ENCODE data around the gene SGPP2.
A peak's percentile ranks its signal among the peaks of the same experiment; 100 is the strongest.
"Not testable (repeated sequence)": the region's sequence is repeated elsewhere in the genome, so short reads cannot be mapped to it uniquely, and the experiment has no call there.

Gene SGPP2

GRCh38 chr2:222424276-222424728 is at the start of gene SGPP2:
SGPP2 (plus strand) TSS chr2:222424543; CDS start chr2:222424603, 60 bp downstream.
- peak in 1 of 2 donors; percentile 2 for DNase-seq

DNA sequence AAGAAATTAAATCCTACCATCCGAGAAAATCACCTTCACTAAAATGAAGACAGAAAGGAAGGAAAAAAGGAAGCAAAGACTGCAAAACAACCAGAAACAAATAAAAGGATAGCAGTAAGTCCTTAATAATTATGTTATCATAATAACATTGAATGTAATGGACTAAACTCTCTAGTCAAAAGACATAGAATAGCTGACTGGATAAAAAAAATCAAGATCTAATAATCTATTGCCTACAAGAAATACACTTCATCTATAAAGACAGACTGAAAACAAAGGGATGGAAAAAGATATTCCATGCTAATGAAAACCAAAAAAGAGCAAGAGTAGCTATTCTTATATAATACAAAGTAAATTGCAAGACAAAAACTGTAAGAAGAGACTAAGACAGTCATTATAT is 48.5 kb upstream of the SGPP2 start:
- DNase-seq: no peak

DNA sequence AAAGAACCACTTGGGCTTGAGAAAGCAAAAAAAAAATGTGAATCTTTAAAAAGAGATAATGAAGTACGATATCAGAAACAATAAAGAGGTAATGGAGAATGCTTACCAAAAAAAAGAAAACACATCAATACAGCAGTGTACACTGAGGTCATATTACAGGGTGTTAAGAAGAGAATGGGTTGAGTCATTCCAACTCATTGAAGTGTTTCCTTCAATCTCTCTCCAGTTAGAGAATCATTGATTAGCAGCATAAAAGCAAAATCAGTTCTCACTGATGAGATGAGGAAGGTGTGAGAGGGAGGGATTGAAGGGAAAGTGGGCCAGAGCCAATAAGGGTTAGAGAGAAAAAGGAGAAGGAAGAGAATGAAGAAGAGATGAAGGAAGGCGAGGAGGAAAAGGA is 43.9 kb upstream of the SGPP2 start:
- DNase-seq: no peak

DNA sequence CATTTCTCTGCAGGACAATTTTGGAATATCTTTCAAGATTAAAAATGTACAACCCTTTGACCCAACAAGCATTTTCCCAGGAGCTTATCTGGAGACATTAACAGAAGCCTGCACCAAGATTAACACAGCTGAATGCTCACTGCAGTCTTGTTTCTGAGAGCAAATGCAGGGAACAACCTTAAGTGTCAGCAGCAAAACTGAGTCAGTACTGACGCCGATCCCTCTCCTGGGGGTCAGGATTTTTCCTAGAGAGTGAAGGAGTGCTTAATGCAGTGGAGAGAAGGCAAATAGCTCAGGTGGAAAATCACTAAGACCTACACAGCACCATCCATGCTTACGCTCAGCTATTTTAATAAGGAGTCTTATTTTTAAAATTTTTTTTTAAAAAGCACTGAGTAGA is 42.8 kb upstream of the SGPP2 start:
- DNase-seq: no peak

GRCh38 chr2:222383255-222383654 is 41.1 kb upstream of the SGPP2 start:
- DNase-seq: no peak

DNA sequence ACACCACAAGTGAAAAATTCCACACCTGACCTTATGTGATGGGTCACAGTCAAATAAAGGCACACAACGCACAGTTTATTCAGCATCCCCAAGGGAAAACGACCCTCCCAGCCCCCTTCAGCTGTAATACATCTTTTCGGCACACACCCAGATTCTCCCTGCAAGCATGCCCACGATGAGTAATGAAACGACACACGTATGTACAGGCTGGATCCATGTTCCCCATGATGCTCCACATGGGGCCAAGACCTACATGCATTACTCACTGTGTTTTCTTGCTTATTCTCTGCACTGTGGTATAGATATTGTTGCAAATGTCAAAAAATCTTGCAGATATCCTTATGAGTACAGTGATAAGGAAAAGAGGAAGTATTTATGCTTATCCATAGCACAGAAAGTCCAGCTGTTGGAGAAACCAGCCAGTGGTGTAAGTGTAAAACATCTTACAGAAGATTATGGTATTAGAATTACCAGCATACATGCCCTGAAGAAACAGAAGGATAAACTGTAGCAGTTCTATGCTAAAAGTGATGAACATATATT is 32.5 kb upstream of the SGPP2 start:
- DNase-seq: no peak

- DNase-seq: no peak
These were observed 30.5 kb upstream of the SGPP2 start for GRCh38 chr2:222393733-222394267.

DNA sequence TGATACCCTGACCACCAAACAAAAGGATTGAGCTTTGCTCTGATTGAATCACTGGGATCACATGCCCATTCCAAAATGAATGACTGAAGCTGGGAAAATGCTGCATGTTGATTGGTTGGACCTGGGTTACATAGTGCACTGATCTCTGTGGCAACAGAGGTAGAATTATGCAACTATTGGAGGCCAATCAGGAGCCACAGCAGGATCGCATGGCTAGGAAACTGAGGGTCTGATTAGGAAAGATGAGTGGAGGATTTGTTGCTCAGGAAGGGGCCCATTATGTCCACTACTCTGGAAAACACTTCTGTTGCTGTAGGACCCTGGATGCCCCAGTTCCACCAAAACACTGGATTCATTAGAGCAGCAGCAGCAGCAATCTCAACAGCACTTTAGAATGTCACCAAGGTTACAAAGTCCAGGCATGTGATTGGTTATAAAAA is 25.9 kb upstream of the SGPP2 start:
- DNase-seq: no peak

GRCh38 chr2:222399038-222399783 is 25.1 kb upstream of the SGPP2 start:
- DNase-seq: no peak

- no peak for DNase-seq
These were observed 20.0 kb upstream of the SGPP2 start for GRCh38 chr2:222404151-222404905.

GRCh38 chr2:222408684-222409083 is 15.7 kb upstream of the SGPP2 start:
- DNase-seq: no peak

GRCh38 chr2:222410534-222410933 is 13.8 kb upstream of the SGPP2 start:
- DNase-seq: no peak

DNA sequence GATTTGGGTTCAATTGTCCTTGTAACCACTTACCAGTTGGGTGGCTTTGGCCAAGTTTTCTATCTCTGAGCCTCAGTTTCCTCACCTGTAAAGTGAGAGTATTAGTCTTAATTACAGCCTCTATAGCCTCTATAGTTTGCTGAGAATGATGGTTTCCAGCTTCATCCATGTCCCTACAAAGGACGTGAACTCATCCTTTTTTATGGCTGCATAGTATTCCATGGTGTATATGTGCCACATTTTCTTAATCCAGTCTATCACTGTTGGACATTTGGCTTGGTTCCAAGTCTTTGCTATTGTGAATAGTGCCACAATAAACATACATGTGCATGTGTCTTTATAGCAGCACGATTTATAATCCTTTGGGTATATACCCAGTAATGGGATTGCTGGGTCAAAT is 12.0 kb upstream of the SGPP2 start:
- DNase-seq: not testable (repeated sequence)

- DNase-seq: no peak
These were observed 10.9 kb upstream of the SGPP2 start for GRCh38 chr2:222413295-222413911.

DNA sequence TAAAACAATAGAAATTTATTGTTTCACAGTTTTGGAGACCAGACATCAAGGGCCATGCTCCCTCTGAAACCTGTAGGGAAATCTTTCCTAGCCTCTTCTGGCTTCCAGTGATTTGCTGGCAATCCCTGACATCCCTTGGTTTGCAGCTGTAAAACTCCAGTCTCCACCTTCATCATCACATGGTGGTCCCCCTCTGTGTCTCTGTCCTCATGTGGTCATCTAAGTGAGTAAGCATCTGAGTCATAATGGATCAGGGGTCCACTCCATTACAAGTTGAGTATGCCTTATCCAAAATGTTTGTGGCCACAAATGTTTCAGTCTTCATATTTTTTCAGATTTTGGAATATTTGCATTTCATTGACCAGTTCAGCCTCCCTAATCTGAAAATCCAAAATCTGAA is 5.6 kb upstream of the SGPP2 start:
- DNase-seq: no peak

DNA sequence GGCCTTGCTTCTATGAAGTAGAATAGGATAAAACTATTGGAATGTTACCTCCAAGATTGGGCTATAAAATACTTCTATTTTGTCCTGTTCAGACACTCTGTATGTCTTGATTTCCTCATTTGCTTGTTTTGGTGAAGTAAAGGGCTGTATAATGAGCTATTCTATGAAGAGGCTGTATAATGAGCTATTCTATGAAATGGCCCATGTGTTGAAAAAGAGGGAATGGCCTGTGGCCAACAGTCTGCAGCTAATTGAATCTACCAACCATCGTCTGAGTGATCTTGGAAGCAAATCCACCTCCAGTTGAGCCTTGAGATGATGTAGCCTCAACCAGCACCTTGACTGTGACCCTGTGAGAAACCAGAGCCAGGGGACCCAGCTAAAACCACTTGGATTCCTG is 3.8 kb upstream of the SGPP2 start:
- no peak for DNase-seq

- DNase-seq: no peak
These were observed 2.7 kb upstream of the SGPP2 start for GRCh38 chr2:222421626-222422025.

DNA sequence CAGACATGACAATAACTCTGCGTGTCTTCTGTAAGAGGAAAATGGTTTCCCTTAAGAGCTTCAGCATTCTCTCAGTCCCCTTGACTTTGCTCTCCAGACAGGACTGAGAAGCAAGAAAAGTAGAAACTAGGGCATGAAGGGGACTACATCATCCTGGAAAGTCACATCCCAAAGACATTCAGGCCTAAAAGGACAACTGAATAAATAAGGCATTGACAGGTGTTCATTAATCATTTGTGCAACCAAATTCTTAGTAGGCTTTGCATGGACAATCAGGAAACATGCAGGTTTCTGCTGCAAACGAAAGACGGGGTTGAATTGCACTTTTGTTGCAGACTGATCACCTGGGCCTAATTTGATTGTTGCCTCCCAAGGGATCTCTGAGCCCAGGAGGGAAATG is 1.2 kb upstream of the SGPP2 start:
- no peak for DNase-seq

DNA sequence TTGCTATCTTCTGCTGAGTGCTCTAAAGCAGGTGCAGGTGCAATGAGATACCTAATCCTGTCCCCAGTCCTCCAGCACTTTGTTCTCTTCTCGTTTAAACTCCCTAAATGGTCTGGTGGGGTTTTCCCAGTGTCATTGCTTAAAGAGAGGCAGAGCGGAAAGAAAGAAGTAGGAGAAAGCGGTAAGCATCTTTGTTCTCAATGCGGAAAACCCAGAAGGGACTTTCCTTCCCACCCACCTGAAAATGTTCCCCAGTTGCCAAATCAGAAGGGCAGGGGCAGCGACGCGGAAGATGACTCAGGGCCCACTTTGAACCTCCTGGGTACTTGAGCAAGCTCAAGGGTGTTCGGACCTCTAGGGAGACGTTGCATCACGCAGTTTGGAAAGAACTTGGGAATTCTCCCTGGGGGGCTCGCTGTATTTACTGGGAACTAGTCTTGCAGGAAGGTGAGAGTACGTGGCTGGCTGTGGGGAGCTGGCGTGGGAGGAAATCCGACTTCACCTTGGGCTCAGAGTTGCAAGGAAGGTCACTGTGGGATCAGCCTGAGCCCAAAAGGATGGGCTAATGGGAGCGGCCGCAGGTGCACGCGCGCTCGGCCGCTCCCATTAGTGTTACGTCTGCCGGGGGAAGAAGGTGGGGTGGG is 589 bp upstream of the SGPP2 start:
- peak; percentile 32 to 52 for DNase-seq

DNA sequence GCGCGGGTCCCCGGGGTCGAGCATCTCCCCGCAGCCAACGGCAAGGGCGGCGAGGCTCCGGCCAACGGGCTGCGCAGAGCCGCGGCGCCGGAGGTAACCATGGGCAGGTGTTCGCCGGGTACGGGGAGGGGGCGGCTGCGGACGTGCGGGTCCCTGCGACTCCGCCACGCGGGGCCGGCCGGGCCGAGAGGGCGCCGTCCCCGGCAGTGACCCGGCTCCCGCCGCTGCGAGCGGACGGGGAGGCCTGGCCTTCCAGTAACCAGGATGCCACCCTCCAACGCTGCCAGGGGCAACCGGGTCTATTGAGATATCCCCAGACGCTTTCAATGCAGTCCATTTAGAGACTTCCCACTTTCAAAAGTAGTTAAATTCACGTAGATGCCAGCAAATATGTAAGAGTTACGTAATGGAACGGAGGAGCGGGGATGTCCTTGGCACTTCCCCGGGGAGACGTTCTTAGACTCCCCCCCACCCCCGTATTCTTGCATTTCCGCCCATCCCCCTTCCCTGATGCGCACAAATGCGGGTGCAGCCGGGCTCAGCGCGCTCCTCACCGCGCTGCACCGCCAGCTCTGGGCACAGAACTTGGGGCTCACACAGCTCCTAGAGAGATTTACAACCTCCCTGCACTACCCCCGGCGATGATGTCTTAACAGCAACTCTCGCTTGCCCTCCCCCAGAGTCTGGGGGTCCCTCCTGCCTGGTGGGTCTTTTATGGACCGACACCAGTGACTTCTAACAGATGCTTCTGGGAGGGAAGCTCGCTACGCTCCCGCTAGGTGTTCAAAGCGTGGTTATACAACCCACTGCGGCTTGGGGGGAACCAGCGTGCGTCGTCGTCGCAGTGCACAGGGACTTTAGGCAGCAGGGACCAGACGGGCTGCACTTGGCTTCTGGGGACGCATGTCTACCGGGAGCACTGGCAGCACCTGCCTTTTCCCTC is 657 bp downstream of the SGPP2 start:
- peak; percentile 10 for DNase-seq

DNA sequence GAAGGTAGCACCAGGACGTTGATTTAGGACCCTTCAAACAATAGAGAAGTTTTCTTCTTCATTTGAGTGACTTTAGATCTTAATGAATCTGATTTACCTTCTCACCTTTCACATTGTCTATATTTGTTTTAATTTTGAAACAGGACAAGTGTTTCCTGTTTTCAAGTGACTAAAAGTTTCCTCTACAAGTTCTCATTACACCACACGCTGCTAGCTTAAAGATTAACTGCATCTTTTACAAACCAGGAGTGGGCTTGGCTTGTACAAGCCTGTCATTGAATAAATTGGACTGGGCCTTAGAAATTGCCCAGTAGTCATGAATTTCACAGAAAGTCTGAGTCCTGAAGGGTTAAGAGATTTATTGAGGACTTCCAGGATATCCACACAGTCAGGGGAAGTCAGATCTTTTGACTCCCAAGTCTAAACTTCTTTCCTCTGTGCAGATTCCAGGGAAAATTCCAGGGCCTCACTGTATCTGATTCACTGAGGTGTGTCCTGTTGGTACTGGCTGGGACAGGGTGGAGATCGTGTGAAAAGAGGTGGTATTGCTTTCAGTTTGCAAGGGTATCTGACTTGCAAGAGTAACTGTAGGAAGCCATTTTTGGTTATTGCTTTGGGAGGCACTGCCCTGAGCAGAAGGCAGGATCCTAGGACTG is 3.4 kb downstream of the SGPP2 start:
- no peak for DNase-seq
